ENCODE results near the gene CDY1.
"Not testable (repeated sequence)": the region's sequence is repeated elsewhere in the genome, so short reads cannot be mapped to it uniquely, and the experiment has no call there.

CDY1 gene

DNA sequence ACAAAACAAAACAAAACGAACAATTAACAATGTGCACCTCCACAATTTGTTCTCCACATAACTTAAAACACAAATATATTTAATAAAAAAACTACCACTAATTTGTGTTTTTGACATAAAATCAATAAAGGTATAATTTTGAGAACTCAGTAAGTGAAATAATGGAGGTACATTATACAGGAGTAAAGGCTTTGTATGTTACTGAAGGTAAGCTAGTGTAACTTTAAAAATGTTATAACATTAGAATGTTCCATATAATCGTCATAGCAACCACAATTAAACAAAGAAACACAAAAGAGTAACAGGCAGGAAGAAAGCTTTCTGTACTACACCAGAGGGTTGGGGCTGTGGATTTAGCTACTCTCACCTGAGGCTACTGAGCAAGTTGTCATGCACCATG, at the start of gene CDY1:
TSS of gene CDY1 (plus strand) at position 301 of the 400 bp plus-strand sequence. CDS start 326 bp downstream, outside the sequence.
- DNase-seq (ENCODE audit: low read depth); H3K4me3 ChIP-seq (ENCODE audit: low read depth, low read length): not testable (repeated sequence)

GRCh38 chrY:25593336-25593735, 28.6 kb upstream of the CDY1 start:
- H3K4me3 ChIP-seq (ENCODE audit: low read depth, low read length); DNase-seq (ENCODE audit: low read depth): not testable (repeated sequence)

DNA sequence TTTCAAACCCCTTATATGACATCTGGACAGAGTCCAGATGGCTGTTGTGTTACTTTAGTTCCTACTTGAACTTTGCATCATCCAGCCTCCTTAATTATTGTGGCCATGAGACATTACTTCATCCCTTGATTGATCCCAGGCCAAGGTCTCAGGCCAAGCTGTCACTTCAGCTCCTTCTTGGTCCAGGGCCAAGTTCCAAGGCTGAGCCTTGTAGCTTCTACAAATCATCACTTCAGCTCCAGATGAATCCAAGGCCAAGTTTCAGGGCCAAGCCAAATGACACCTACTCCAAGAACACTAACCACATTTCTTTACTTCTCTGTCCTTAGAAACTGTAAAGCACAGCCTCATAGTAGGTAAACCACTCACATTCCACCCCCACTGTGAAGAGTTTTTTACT, 1.7 kb upstream of the CDY1 start:
- DNase-seq (ENCODE audit: low read depth); H3K4me3 ChIP-seq (ENCODE audit: low read depth, low read length): not testable (repeated sequence)

DNA sequence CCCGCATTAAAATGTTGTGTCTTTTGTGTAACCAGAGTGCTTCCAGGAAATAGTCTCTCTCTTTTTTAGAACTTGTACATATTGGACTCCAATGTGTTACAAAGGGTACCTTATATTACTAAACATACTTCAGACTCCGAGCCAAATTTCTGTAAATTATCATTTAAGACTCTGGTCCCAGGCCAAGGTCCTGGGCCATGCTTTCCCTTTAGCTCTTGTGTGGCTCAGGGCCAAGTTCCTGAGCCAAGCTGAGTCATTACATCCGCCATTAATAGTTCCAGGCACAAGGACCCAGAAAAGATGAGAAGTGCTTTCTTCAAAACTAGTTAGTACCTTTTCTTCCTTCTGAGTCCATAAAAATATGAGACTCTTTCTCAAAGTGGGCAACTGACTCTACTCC, 4.6 kb downstream of the CDY1 start:
- DNase-seq (ENCODE audit: low read depth); H3K4me3 ChIP-seq (ENCODE audit: low read depth, low read length): not testable (repeated sequence)

GRCh38 chrY:25630383-25631112, 8.6 kb downstream of the CDY1 start:
- DNase-seq (ENCODE audit: low read depth); H3K4me3 ChIP-seq (ENCODE audit: low read depth, low read length): not testable (repeated sequence)

- H3K4me3 ChIP-seq (ENCODE audit: low read depth, low read length); DNase-seq (ENCODE audit: low read depth): not testable (repeated sequence)
Observed at GRCh38 chrY:25639852-25640251, 17.9 kb downstream of the CDY1 start.

GRCh38 chrY:25643024-25643915, 21.4 kb downstream of the CDY1 start:
- not testable (repeated sequence) for H3K4me3 ChIP-seq (ENCODE audit: low read depth, low read length)

More at GRCh38 chrY:25643024-25643915, 21.4 kb downstream of the CDY1 start:
- DNase-seq (ENCODE audit: low read depth): not testable (repeated sequence)

All from NB4 (cell line).